ENCODE measurements around the gene LENEP.
"Not testable (repeated sequence)": the region's sequence is repeated elsewhere in the genome, so short reads cannot be mapped to it uniquely, and the experiment has no call there.

The LENEP gene

DNA sequence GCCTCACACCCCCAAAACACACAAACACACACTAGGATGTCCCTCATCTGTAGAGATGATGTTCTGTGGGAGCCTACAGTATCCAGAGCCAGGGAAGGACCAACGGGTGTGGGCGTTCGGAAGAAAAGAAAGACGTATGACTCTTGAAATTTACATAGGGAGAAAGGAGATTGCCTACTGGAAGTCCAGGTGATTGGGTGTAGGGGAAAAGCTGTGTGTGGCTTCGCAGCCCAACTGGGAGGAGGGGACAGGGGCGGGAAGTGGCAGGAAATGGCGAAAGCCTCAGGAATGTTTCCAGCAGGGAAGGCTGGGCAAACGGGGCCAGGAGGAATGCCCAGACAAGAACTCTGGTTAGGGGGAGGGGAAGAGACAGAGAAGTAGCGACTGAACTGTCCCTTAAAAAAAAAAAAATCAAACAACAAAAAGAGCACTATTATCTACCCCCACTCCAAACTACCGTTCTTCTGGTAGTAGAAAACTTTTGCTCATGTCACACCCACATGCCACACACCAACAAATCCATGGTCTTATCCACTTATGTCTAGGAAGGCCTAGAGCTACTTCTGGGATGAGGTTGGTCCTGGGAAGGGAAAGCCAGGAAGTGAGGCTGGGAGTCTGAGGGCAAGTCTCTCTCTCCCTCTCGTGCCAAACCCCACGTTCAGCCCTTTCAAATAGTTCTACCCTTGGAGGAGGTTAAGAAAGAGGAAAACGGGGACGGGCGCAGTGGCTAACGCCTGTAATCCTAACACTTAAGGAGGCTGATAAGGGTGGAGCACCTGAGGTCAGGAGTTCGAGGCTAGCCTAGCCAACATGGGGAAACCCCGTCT, 20.7 kb upstream of the LENEP start:
- Histone ChIP-seq H3K4me3 (ENCODE audit: low read length) (peak overlapping the region; percentile 90), H3K9me3 (ENCODE audit: control insufficient read depth, low read depth, low read length) (no peaks in the 10 kb centered on the region), H3K9ac (ENCODE audit: low read length) (peak overlapping the region; percentile 91), H3K27me3 (ENCODE audit: control insufficient read depth, insufficient read depth, low read length) (no peaks in the 10 kb centered on the region), H3K27ac (ENCODE audit: low read length) (peak overlapping the region; percentile 93), H3K4me1 (ENCODE audit: control insufficient read depth, low read depth, low read length) (peaks cover 27% of the 10 kb centered on the region), H3K36me3 (ENCODE audit: control insufficient read depth, low read depth, low read length) (peaks cover 2% of the 10 kb centered on the region)

DNA sequence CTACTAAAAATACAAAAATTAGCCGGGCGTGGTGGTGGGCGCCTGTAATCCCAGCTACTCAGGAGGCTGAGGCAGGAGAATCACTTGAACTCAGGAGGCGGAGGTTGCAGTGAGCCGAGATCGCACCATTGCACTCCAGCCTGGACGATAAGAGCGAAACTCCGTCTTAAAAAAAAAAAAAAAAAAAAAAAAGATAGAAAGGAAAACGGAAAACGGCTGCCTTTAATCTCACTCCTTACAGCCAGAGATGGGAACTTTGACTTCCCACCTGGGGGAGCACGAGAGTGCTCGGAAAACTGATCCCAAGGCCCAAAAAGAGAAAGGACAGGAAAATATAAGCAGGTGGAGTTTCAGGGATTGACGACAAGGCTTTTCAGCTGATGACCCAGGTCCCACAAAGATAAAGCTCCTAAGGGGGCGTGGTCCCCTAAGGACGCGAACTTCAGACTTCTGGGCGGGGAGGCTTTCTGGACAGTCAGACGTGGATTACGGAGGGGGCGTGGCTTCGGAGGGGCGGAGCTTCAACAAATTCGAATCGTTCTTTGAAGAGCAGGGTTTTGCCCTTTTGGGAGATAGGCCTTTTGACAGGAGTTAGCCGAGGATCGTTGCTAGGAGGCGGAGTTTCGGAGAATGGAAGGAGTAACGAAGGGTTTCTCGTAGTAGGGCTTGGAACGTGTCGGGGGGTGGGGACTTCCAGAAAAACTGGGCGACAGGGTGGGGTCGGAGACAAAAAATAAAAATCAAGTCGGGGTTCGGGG, 19.9 kb upstream of the LENEP start:
- Histone ChIP-seq H3K27me3 (ENCODE audit: control insufficient read depth, insufficient read depth, low read length) (no peaks in the 10 kb centered on the region), H3K4me3 (ENCODE audit: low read length) (peak overlapping the region; percentile 90), H3K27ac (ENCODE audit: low read length) (peak overlapping the region; percentile 93), H3K9me3 (ENCODE audit: control insufficient read depth, low read depth, low read length) (no peaks in the 10 kb centered on the region), H3K4me1 (ENCODE audit: control insufficient read depth, low read depth, low read length) (peaks cover 27% of the 10 kb centered on the region), H3K9ac (ENCODE audit: low read length) (peak overlapping the region; percentile 91), H3K36me3 (ENCODE audit: control insufficient read depth, low read depth, low read length) (peaks cover 10% of the 10 kb centered on the region)

DNA sequence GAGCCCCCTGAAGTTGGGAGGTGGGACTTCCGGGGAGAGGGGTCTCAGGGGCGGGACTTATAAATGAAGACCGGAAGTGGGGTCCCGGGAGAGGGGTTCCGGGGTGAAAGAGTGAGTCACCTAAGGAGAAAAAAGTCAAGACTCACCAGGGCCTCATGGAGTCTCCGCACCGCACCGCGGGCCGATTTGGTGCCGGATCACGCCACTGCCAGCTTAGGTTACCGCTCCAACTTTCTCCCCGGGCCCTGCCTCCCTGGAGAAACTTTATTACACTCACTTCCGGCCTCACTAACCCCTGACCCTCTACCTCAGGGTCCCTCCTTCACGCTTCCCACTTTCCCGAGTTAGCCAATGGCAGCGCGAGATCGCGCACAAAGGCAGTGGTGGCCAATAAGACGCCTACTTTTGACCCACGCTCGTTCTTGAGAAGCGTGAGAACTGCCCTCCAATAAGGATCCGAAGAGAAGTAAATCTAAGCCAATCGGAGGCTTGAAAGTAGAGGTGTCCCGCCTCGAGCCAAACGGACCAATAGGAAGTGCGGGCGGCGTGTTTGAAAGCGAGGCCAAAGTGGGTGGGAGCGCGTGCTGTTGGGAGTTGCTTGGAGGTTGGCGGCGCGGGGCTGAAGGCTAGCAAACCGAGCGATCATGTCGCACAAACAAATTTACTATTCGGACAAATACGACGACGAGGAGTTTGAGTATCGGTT, 19.1 kb upstream of the LENEP start, which contains the start of gene CKS1B:
TSS of gene CKS1B (plus strand) at position 580 of the 706 bp plus-strand sequence. CDS start at position 645, 65 bp downstream.
- Histone ChIP-seq H3K4me1 (ENCODE audit: control insufficient read depth, low read depth, low read length) (peaks cover 27% of the 10 kb centered on the region), H3K9ac (ENCODE audit: low read length) (peak within 1 kb of the TSS; percentile 91)

DNA sequence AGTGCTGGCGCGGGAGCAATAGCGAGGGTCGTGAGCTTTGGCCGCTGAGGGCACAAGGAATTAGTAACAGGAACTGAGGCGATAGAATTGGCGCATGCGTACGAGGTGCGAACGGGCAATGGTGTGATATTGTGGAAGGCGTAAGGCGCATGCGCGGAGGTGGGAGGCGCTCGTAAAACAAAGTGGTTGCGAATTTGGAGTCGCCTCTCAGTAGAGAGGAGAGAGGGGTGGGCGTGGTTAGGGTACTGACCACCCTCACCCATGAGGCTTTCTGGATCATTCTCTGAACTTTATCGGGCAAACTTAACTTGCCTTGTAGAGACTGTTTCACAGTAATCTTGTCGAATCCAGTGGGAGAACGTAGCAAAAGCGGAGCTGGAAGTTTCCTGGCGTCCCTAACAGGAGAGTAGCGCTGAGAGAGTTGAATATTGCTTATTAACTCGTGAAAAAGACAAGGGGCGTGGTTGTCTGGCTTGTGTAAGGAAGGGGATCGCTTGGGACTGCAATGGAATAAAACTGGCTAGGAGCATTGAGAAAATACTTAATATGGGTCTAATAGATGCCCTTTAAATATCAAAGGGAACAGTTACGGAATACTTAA, 18.5 kb upstream of the LENEP start:
- Histone ChIP-seq H3K36me3 (ENCODE audit: control insufficient read depth, low read depth, low read length) (peaks cover 20% of the 10 kb centered on the region), H3K4me3 (ENCODE audit: low read length) (peak overlapping the region; percentile 90), H3K27me3 (ENCODE audit: control insufficient read depth, insufficient read depth, low read length) (no peaks in the 10 kb centered on the region), H3K9me3 (ENCODE audit: control insufficient read depth, low read depth, low read length) (no peaks in the 10 kb centered on the region), H3K9ac (ENCODE audit: low read length) (peak overlapping the region; percentile 91), H3K27ac (ENCODE audit: low read length) (peak overlapping the region; percentile 75), H3K4me1 (ENCODE audit: control insufficient read depth, low read depth, low read length) (peaks cover 27% of the 10 kb centered on the region)

More for the DNA sequence above, 19.1 kb upstream of the LENEP start, which contains the start of gene CKS1B:
- peaks cover 15% of the 10 kb centered on the region for H3K36me3 ChIP-seq (ENCODE audit: control insufficient read depth, low read depth, low read length)
- no peaks in the 10 kb centered on the region for H3K27me3 ChIP-seq (ENCODE audit: control insufficient read depth, insufficient read depth, low read length)
- H3K9me3 ChIP-seq (ENCODE audit: control insufficient read depth, low read depth, low read length), result no peaks in the 10 kb centered on the region
- H3K4me3 ChIP-seq (ENCODE audit: low read length), result peak within 1 kb of the TSS; percentile 90
- H3K27ac ChIP-seq (ENCODE audit: low read length), result peak within 1 kb of the TSS; percentile 93

DNA sequence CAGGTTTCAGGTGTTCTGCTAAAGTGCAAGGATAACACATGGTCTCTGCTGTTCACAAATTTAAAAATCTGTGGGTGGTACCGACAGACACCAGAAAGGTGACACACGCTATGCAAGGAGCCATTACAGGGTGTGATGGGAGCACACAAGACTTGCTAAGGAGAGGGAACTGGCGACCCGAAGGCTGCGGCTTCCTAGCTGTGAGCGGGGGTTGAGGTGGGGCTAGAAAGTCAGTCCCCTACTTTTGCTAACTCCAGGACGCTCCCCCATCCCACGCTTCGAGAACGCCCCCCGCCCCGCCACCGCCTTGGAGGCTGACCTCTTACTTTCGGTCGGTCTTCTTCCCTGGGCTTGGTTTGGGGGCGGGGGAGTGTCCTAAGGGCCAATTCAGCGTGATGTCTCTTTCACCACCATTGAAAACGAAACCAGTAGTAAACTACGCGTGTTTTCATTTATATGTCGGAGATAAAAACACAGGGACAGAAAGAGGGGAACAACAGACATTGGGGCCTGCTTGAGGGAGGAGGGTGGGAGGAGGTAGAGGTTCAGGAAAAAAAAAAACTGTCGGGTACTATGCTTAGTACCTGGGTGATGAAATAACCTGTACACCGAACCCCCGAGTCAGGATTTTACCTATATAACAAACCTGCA, 17.9 kb upstream of the LENEP start:
- H3K27me3 ChIP-seq (ENCODE audit: control insufficient read depth, insufficient read depth, low read length), result no peaks in the 10 kb centered on the region
- peaks cover 20% of the 10 kb centered on the region for H3K36me3 ChIP-seq (ENCODE audit: control insufficient read depth, low read depth, low read length)
- peaks cover 27% of the 10 kb centered on the region for H3K4me1 ChIP-seq (ENCODE audit: control insufficient read depth, low read depth, low read length)
- H3K4me3 ChIP-seq (ENCODE audit: low read length), result peak overlapping the region; percentile 90
- peak overlapping the region; percentile 91 for H3K9ac ChIP-seq (ENCODE audit: low read length)
- no peaks in the 10 kb centered on the region for H3K9me3 ChIP-seq (ENCODE audit: control insufficient read depth, low read depth, low read length)
- peak overlapping the region; percentile 75 for H3K27ac ChIP-seq (ENCODE audit: low read length)

DNA sequence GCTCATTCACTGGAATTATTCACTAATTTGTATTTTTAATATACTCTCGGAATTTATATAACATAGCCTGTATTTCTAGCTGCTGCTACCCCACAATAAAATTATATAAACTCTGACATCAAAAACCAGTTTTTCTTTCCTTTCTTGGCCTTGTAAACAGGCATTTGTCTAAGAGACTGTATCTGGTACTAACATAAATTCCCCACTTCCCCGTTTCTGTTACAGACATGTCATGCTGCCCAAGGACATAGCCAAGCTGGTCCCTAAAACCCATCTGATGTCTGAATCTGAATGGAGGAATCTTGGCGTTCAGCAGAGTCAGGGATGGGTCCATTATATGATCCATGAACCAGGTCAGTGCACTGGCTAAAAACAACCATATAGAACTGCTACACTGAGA, 15.6 kb upstream of the LENEP start:
- not testable (repeated sequence) for H3K27me3 ChIP-seq (ENCODE audit: control insufficient read depth, insufficient read depth, low read length); H3K9ac ChIP-seq (ENCODE audit: low read length); H3K4me3 ChIP-seq (ENCODE audit: low read length); H3K9me3 ChIP-seq (ENCODE audit: control insufficient read depth, low read depth, low read length); H3K27ac ChIP-seq (ENCODE audit: low read length)
- Histone ChIP-seq H3K4me1 (ENCODE audit: control insufficient read depth, low read depth, low read length) (peaks cover 21% of the 10 kb centered on the region), H3K36me3 (ENCODE audit: control insufficient read depth, low read depth, low read length) (peaks cover 23% of the 10 kb centered on the region)

DNA sequence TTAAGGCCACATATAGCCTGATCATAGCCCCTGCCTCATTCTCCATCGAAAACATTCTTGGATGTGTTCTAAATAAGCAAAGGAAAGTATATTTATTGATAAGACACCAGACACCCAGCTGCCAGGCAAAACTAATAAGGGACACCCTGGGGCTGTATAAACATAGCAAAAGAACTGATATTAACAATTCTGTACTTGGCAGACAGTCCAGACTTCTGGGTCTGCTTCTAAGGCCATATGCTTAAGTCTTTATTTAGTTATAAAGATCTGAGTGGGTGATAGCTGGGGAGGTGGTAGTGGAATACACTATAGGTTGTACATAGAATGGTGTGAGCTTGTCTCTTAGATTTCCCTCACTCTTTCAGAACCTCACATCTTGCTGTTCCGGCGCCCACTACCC, 15.0 kb upstream of the LENEP start:
- Histone ChIP-seq H3K4me1 (ENCODE audit: control insufficient read depth, low read depth, low read length) (peaks cover 18% of the 10 kb centered on the region), H3K9ac (ENCODE audit: low read length) (no peak overlapping the region), H3K27me3 (ENCODE audit: control insufficient read depth, insufficient read depth, low read length) (no peaks in the 10 kb centered on the region), H3K9me3 (ENCODE audit: control insufficient read depth, low read depth, low read length) (no peaks in the 10 kb centered on the region), H3K27ac (ENCODE audit: low read length) (no peak overlapping the region), H3K4me3 (ENCODE audit: low read length) (no peak overlapping the region), H3K36me3 (ENCODE audit: control insufficient read depth, low read depth, low read length) (peaks cover 23% of the 10 kb centered on the region)

DNA sequence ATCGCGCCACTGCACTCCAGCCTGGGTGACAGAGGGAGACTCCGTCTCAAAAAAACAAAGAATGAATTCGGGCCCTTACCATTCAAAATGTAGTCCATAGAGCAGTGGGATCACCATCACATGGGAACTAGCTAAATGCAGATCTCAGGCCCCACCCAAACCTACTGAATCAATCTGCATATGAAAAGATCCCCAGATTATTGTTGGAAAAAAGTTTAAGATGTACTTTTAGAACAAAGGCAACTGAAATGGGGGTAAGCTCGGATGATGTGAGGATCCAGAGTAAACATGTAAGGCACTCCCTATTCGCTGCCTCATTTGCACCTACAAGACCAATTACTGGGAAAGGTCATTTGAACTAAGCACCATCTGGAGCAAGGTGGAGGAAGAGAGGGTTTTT, 11.0 kb upstream of the LENEP start:
- Histone ChIP-seq H3K9ac (ENCODE audit: low read length) (peak overlapping the region; percentile 91), H3K4me1 (ENCODE audit: control insufficient read depth, low read depth, low read length) (peaks cover 6% of the 10 kb centered on the region), H3K36me3 (ENCODE audit: control insufficient read depth, low read depth, low read length) (peaks cover 26% of the 10 kb centered on the region), H3K4me3 (ENCODE audit: low read length) (peak overlapping the region; percentile 75), H3K27ac (ENCODE audit: low read length) (peak overlapping the region; percentile 92), H3K9me3 (ENCODE audit: control insufficient read depth, low read depth, low read length) (no peaks in the 10 kb centered on the region), H3K27me3 (ENCODE audit: control insufficient read depth, insufficient read depth, low read length) (no peaks in the 10 kb centered on the region)

DNA sequence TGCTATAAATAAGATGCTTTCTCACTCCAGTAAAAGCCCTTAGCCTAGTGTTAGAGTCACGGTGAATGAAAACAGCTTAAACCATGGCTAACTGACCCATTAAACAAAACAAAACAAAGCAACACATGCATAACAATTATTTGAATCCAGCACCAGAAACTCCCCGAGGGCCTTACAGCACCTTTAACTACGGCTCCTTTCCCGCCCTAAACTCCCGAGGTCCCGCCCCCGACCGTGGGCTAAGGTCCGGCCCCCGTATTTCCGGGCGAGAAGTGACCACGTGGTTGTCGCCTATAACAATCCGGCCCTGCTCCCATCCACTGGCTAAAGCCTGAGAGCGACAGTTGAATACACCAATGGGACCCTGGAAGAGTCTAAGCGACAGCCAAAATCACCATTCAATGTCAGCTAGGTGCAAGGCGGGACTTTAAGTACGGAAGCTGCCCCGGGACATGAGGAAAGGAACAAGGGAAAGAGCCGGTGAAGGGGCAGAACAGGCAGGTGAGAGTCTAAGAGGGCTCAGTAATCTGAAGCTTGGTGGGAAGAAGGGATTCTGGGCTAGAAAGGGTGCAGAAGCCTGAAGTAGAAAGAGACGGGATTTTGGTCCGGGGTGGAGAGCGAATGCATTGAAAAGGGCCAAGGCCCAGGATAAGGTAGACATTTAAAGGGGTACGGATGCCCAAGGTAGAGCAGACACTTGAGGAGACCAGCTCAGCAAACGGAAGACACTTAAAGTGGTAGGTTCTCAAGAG, 10.3 kb upstream of the LENEP start, which contains the start of gene FLAD1:
TSS of gene FLAD1 (plus strand) at position 448 of the 752 bp plus-strand sequence. CDS start 351 bp downstream, outside the sequence.
- peaks cover 6% of the 10 kb centered on the region for H3K4me1 ChIP-seq (ENCODE audit: control insufficient read depth, low read depth, low read length)
- peak within 1 kb of the TSS; percentile 92 for H3K27ac ChIP-seq (ENCODE audit: low read length)
- H3K27me3 ChIP-seq (ENCODE audit: control insufficient read depth, insufficient read depth, low read length), result no peaks in the 10 kb centered on the region
- peak within 1 kb of the TSS; percentile 99 for H3K9ac ChIP-seq (ENCODE audit: low read length)
- peak within 1 kb of the TSS; percentile 98 for H3K4me3 ChIP-seq (ENCODE audit: low read length)
- no peaks in the 10 kb centered on the region for H3K9me3 ChIP-seq (ENCODE audit: control insufficient read depth, low read depth, low read length)
- H3K36me3 ChIP-seq (ENCODE audit: control insufficient read depth, low read depth, low read length), result peaks cover 29% of the 10 kb centered on the region

DNA sequence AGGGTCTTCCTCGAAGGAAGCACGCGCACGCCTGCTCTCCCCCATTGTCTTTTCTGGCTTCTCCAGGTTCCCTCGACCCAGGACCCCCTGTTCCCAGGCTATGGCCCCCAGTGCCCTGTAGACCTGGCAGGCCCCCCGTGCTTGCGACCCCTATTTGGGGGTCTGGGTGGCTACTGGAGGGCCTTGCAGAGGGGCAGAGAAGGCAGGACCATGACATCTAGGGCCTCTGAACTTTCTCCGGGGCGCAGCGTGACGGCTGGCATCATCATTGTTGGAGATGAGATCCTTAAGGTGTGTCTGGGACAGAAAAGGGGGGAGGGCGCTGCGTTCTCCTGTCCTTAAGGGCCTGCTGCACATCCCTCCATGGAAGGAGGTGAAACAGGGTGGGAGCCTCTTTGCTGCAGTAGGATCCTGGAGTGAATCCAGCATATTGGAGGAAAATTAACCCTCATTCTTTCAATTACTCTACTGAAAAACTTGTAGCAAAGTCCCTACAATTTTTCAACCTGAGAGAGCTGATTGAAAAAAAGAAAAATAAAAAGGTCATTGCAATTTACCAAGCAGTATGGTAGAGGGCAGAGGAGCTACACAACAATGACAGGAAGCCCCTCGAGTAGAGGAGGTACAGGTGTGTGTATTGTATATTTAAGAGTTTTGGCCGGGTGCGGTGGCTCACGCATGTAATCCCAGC, 9.5 kb upstream of the LENEP start:
- Histone ChIP-seq H3K9ac (ENCODE audit: low read length) (peak overlapping the region; percentile 99), H3K4me1 (ENCODE audit: control insufficient read depth, low read depth, low read length) (peaks cover 6% of the 10 kb centered on the region), H3K27ac (ENCODE audit: low read length) (peak overlapping the region; percentile 74), H3K36me3 (ENCODE audit: control insufficient read depth, low read depth, low read length) (peaks cover 31% of the 10 kb centered on the region), H3K27me3 (ENCODE audit: control insufficient read depth, insufficient read depth, low read length) (no peaks in the 10 kb centered on the region), H3K9me3 (ENCODE audit: control insufficient read depth, low read depth, low read length) (no peaks in the 10 kb centered on the region), H3K4me3 (ENCODE audit: low read length) (peak overlapping the region; percentile 98)
